HFF-Myc (cell line): ENCODE data around the gene TFAP2C.
"Not testable (repeated sequence)": the region's sequence is repeated elsewhere in the genome, so short reads cannot be mapped to it uniquely, and the experiment has no call there.

ENCODE experiments used
- DNase-seq: peaks from one replicate; pipeline ENCODE4 v3.0.0-alpha.2; 2011; ENCODE audit warnings: low read depth; ENCODE audit errors: extremely low read depth
- H3K4me3 ChIP-seq: replicated peaks from 2 replicates; pipeline ENCODE4 v1.5.1; 2011; ENCODE audit warnings: low read depth, mild to moderate bottlenecking, control low read depth, low read length
- TF ChIP-seq, protein P1 (sequence below): IDR thresholded peaks from 2 replicates; pipeline ENCODE4 v1.5.1; 2012; ENCODE audit warnings: mild to moderate bottlenecking, low read depth, low read length, control low read depth; ENCODE audit errors: missing control alignments

TFAP2C gene

GRCh38 chr20:56637576-56637975, 8.5 kb downstream of the TFAP2C start:
- H3K4me3 ChIP-seq: no peak overlapping the region
- TF ChIP-seq, protein P1, sequence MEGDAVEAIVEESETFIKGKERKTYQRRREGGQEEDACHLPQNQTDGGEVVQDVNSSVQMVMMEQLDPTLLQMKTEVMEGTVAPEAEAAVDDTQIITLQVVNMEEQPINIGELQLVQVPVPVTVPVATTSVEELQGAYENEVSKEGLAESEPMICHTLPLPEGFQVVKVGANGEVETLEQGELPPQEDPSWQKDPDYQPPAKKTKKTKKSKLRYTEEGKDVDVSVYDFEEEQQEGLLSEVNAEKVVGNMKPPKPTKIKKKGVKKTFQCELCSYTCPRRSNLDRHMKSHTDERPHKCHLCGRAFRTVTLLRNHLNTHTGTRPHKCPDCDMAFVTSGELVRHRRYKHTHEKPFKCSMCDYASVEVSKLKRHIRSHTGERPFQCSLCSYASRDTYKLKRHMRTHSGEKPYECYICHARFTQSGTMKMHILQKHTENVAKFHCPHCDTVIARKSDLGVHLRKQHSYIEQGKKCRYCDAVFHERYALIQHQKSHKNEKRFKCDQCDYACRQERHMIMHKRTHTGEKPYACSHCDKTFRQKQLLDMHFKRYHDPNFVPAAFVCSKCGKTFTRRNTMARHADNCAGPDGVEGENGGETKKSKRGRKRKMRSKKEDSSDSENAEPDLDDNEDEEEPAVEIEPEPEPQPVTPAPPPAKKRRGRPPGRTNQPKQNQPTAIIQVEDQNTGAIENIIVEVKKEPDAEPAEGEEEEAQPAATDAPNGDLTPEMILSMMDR: no peak
- no peak for DNase-seq

DNA sequence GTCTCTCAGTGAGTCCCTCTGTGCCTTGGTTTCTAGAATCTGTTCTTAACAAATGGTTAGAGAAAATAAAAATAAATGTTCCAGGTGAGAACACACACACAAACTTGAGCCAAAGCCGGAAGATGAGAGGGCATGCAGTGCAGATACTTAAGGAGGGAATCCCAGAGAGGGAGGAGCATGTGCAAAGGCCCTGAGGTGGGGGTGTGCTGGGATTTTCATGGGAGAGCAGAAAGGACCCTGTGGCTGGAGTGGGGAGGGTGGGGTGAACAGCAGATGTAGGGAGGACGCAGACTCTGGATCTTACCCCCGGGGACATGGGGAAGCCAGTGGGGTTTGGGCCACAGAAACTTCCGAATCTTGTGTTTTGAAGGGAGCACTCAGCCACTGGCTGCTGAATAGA, 17.5 kb downstream of the TFAP2C start:
- TF ChIP-seq, protein P1: no peak
- no peak for DNase-seq
- no peak overlapping the region for H3K4me3 ChIP-seq

- no peak overlapping the region for H3K4me3 ChIP-seq
- no peak for DNase-seq
- TF ChIP-seq, protein P1: no peak
These were observed 24.1 kb downstream of the TFAP2C start for GRCh38 chr20:56653211-56653610.

- no peak overlapping the region for H3K4me3 ChIP-seq
- no peak for DNase-seq
- TF ChIP-seq, protein P1: no peak
These were observed 27.5 kb downstream of the TFAP2C start for GRCh38 chr20:56656632-56657031.

DNA sequence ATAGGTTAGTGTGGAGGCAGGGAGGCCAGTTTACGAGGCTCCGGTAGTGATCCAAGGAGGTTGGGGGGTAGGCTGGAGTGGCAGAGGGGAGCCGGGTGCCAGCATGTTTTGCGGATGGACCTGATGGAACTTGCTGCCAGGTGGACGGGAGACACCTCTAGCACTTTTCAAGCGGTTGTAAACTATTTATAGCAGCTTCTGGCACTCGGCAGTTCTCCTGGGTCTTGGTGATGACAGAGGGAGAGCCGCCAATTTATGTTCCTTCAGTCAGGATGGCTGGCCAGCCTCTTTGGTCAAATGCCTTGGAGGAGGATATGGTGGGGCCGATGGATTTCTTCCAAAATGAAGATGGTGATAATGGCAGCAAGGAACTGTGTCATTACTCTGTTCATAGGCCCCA, 28.8 kb downstream of the TFAP2C start:
- no peak overlapping the region for H3K4me3 ChIP-seq
- DNase-seq: no peak
- TF ChIP-seq, protein P1: no peak

GRCh38 chr20:56658341-56658947, 29.3 kb downstream of the TFAP2C start:
- not testable (repeated sequence) for H3K4me3 ChIP-seq, DNase-seq

- TF ChIP-seq, protein P1: no peak
- no peak overlapping the region for H3K4me3 ChIP-seq
- no peak for DNase-seq
These were observed 34.6 kb downstream of the TFAP2C start for GRCh38 chr20:56663660-56664059.
